Measurements from ENCODE around the gene TDRD6.

DNA sequence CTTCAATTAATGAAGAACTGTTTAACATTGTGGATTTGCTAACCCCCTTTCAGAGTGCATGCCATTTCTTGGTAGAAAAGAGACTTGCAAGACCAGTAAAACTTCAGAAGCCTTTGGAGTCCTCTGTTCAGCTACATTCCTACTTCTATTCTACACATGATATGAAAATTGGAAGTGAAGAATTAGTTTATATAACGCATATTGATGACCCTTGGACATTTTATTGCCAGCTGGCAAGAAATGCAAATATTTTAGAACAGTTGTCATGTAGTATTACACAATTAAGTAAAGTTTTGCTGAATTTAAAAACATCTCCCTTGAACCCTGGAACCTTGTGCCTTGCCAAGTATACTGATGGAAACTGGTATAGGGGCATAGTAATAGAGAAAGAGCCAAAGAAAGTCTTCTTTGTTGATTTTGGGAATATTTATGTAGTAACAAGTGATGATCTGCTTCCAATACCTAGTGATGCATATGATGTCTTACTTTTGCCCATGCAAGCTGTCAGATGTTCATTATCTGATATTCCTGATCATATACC lies 3.3 kb downstream of the TDRD6 start:
- TF ChIP-seq, protein P1, sequence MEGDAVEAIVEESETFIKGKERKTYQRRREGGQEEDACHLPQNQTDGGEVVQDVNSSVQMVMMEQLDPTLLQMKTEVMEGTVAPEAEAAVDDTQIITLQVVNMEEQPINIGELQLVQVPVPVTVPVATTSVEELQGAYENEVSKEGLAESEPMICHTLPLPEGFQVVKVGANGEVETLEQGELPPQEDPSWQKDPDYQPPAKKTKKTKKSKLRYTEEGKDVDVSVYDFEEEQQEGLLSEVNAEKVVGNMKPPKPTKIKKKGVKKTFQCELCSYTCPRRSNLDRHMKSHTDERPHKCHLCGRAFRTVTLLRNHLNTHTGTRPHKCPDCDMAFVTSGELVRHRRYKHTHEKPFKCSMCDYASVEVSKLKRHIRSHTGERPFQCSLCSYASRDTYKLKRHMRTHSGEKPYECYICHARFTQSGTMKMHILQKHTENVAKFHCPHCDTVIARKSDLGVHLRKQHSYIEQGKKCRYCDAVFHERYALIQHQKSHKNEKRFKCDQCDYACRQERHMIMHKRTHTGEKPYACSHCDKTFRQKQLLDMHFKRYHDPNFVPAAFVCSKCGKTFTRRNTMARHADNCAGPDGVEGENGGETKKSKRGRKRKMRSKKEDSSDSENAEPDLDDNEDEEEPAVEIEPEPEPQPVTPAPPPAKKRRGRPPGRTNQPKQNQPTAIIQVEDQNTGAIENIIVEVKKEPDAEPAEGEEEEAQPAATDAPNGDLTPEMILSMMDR (IDR thresholded peaks at IDR 0.05 in 2 of 3, conservative IDR thresholded peaks at IDR 0.05 in 1 of 3; ENCODE audit: control insufficient read depth in 2 of 3, extremely low read depth in 1 of 3, insufficient read depth in 1 of 3, low read depth in 3 of 3, low read length in 3 of 3): no peak
- no peak for TF ChIP-seq KAT2A (conservative IDR thresholded peaks at IDR 0.05; ENCODE audit: control insufficient read depth, low read depth, low read length)
- TF ChIP-seq, protein P2, sequence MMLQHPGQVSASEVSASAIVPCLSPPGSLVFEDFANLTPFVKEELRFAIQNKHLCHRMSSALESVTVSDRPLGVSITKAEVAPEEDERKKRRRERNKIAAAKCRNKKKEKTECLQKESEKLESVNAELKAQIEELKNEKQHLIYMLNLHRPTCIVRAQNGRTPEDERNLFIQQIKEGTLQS (IDR thresholded peaks at IDR 0.05; ENCODE audit: borderline replicate concordance, extremely low read depth, low read depth, low read length): no peak
- no peak for TF ChIP-seq ZNF207 (IDR thresholded peaks at IDR 0.05; ENCODE audit: borderline replicate concordance)
- TF ChIP-seq SMC3 (IDR thresholded peaks at IDR 0.05; ENCODE audit: borderline replicate concordance, low read length): no peak
- no peak for TF ChIP-seq RAD21 (IDR thresholded peaks at IDR 0.05; ENCODE audit: insufficient read depth, low read depth, low read length)
- no peak for TF ChIP-seq POLR2A (IDR thresholded peaks at IDR 0.05; ENCODE audit: low read depth, low read length)
- no peak for TF ChIP-seq EZH2 (IDR thresholded peaks at IDR 0.05; ENCODE audit: borderline replicate concordance, control insufficient read depth, low read depth, low read length)
- TF ChIP-seq, protein P3, sequence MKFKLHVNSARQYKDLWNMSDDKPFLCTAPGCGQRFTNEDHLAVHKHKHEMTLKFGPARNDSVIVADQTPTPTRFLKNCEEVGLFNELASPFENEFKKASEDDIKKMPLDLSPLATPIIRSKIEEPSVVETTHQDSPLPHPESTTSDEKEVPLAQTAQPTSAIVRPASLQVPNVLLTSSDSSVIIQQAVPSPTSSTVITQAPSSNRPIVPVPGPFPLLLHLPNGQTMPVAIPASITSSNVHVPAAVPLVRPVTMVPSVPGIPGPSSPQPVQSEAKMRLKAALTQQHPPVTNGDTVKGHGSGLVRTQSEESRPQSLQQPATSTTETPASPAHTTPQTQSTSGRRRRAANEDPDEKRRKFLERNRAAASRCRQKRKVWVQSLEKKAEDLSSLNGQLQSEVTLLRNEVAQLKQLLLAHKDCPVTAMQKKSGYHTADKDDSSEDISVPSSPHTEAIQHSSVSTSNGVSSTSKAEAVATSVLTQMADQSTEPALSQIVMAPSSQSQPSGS (IDR thresholded peaks at IDR 0.05; ENCODE audit: low read length): no peak
- TF ChIP-seq RAD51 (IDR thresholded peaks at IDR 0.05): no peak
